Transverse colon (tissue), 3 donors: ENCODE results near the gene MEN1.

Source experiments
- POLR2A ChIP-seq: fragments of 450-650 bp; IDR thresholded peaks from one replicate; pipeline ENCODE4 v1.6.1; 2016; ENCODE audit warnings: antibody characterized with exemption, mild to moderate bottlenecking, moderate library complexity
- TF ChIP-seq, protein P1 (sequence below), 5 experiments: fragments of 200-600 bp in 3 of 5; fragments of 450-650 bp in 2 of 5; sonication (generic) in 3 of 5; IDR thresholded peaks; 1 replicate in 2 of 5; 2 replicates in 3 of 5; pipeline ENCODE4 v1.5.1; 2016 to 2017; ENCODE audit warnings: antibody characterized with exemption in 5 of 5, inconsistent platforms in 3 of 5, mild to moderate bottlenecking in 2 of 5, moderate library complexity in 1 of 5

DNA sequence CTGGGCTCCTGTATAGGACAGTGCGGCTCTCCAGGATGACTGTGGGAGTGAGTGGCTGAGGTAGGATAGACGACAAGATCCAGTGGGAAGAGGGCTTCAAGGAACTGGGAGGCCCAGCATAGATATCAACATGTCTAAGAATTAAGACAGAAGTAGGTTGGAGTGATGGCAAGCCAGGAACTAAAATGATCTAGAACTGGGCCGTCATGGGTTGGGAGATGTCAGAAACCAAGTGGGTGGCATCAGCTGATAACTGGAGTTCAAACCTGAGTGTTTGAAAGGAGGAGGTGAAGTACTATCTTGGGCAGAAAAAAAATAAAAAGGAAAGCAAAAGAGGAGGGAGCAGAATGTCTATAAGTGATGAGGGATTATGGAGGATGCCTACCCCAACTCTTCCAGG is 7.1 kb upstream of the MEN1 start:
- TF ChIP-seq, protein P1, sequence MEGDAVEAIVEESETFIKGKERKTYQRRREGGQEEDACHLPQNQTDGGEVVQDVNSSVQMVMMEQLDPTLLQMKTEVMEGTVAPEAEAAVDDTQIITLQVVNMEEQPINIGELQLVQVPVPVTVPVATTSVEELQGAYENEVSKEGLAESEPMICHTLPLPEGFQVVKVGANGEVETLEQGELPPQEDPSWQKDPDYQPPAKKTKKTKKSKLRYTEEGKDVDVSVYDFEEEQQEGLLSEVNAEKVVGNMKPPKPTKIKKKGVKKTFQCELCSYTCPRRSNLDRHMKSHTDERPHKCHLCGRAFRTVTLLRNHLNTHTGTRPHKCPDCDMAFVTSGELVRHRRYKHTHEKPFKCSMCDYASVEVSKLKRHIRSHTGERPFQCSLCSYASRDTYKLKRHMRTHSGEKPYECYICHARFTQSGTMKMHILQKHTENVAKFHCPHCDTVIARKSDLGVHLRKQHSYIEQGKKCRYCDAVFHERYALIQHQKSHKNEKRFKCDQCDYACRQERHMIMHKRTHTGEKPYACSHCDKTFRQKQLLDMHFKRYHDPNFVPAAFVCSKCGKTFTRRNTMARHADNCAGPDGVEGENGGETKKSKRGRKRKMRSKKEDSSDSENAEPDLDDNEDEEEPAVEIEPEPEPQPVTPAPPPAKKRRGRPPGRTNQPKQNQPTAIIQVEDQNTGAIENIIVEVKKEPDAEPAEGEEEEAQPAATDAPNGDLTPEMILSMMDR (IDR thresholded peaks at IDR 0.05), result no peak
- no peak for TF ChIP-seq POLR2A
